Gastrocnemius medialis (tissue), 4 donors: ENCODE results near the gene SEC24C. TPM values are rescaled to one million over a fixed set of nuclear protein-coding genes. Genes with fewer than 3 reads are reported as not detected.

Source experiments
- ATAC-seq, 2 donors: fragments of 150-250 bp; one replicate each; pipeline ENCODE4 v1.9.1; 2016
- DNase-seq, 2 donors: peaks; one replicate each; pipeline ENCODE4 v3.0.0-alpha.2; 2019
- H3K27ac ChIP-seq, 4 donors: fragments of 200-600 bp; sonication (generic); 1 replicate in 1 of 4; 2 replicates in 3 of 4; pipeline ENCODE4 v1.5.1; 2016 to 2018; ENCODE audit warnings: mild to moderate bottlenecking in 2 of 4, moderate library complexity in 1 of 4
- H3K27me3 ChIP-seq, 3 donors: fragments of 200-600 bp; sonication (generic) in 2 of 3; 1 replicate in 1 of 3; 2 replicates in 2 of 3; pipeline versions ENCODE4 v1.5.1 to v1.6.0; 2016 to 2019; ENCODE audit warnings: mild to moderate bottlenecking in 1 of 3, moderate library complexity in 1 of 3
- H3K36me3 ChIP-seq, 2 donors: fragments of 200-600 bp; sonication (generic) in 1 of 2; one replicate each; pipeline ENCODE4 v1.5.1; 2017 to 2018
- H3K4me1 ChIP-seq, 2 donors: fragments of 200-600 bp; sonication (generic) in 1 of 2; one replicate each; pipeline ENCODE4 v1.5.1; 2016 to 2017; ENCODE audit warnings: mild to moderate bottlenecking in 2 of 2
- H3K4me3 ChIP-seq, 4 donors: fragments of 200-600 bp; sonication (generic) in 3 of 4; 1 replicate in 1 of 4; 2 replicates in 3 of 4; pipeline ENCODE4 v1.5.1; 2016 to 2019; ENCODE audit warnings: mild to moderate bottlenecking in 2 of 4
- H3K9me3 ChIP-seq, 3 donors: fragments of 200-600 bp; sonication (generic) in 2 of 3; 1 replicate in 1 of 3; 2 replicates in 2 of 3; pipeline ENCODE4 v1.5.1; 2016 to 2019
- POLR2A ChIP-seq, 2 donors: fragments of 450-650 bp; IDR thresholded peaks; one replicate each; pipeline ENCODE4 v1.6.1; 2017; ENCODE audit warnings: antibody characterized with exemption in 2 of 2, mild to moderate bottlenecking in 2 of 2, moderate library complexity in 2 of 2
- in situ Hi-C, 4 donors: fragments of 200-750 bp; cut with MboI; loops; one replicate each; pipeline versions ENCODE4 v1.15.0 to v1.8.0; 2017; ENCODE audit warnings: low sequenced_read_pairs in 4 of 4
- intact Hi-C: fragments of 100-400 bp; cut with DNase I; formaldehyde crosslinking; loops from one replicate; pipeline ENCODE4 v1.15.1; 2023; ENCODE audit warnings: low total_unique reads
- total RNA-seq, 4 donors: library from RNA; depleted of rRNA; stranded (reverse); fragments of >200 nt; gene quantifications; one replicate each; pipeline versions ENCODE4 v1.1.0 to v1.2.3, GENCODE V29; 2016
- TF ChIP-seq, protein P1 (sequence below), 5 experiments: fragments of 450-650 bp in 3 of 5; fragments of 200-600 bp in 2 of 5; sonication (generic) in 2 of 5; IDR thresholded peaks in 4 of 5; conservative IDR thresholded peaks in 1 of 5; 1 replicate in 4 of 5; 2 replicates in 1 of 5; pipeline ENCODE4 v1.5.1; 2016 to 2019; ENCODE audit warnings: antibody characterized with exemption in 5 of 5, mild to moderate bottlenecking in 3 of 5, moderate library complexity in 3 of 5

The SEC24C gene
- total RNA-seq, 4 donors from 2014 or later = 43.6 to 90.5 (median 69.6) TPM

DNA sequence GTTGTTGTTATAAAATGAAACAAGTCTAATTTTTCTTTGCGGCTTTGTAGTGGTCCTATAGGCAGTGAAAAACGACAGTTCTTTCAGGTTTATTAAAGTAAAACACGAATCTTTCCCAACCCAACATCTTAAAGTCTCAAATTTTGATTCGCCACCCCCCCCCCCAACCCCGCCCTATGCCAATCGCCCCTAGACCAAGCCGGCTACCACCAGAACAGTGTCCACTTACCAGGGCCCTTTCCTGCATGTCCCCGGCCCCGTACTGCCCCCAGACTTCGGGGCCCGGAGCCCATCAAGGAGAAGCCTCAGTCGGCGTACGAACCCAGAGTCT, 37.3 kb downstream of the SEC24C start:
- peak; percentile 11 to 19 for ATAC-seq
- intact Hi-C loops = no loop called here

DNA sequence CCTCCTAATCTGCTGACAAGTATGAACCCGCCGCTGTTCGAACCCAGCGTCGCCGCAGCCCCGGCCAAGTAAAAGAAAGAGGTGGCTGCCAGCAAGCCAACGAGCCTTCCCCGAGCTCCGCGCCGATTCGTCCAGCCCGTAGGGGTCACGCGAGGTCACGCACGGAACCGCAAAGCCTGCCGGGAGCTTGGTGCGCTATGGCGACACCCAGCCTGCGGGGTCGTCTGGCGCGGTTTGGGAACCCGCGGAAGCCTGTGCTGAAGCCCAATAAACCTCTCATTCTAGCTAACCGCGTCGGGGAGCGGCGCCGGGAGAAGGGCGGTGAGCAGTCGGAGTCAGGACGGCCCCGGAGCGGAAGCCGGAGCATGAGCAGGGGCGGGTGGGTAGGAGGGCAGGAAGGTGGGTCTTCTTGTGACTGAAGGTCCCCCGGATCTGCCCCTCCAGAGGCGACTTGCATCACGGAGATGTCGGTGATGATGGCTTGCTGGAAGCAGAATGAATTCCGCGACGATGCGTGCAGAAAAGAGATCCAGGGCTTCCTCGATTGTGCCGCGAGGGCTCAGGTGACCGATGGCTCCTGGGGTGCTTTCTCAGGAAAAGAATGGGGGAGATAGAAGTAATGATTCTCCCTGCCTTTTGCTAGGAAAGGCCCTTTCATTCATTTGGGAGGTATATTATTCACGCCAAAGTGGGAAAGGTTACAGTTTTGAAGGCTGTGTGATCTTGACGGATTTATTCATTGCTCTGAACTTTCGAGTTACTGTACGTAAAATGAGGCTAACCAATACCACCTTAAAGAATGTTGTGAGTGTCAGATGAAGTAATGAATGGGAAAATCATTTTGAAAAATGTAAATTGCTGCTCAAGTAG, 37.9 kb downstream of the SEC24C start, which contains the start of gene CHCHD1:
Gene CHCHD1 (plus strand): TSS at position 170 of the 870 bp plus-strand sequence. CDS start 28 bp downstream, at position 198.
- TF ChIP-seq, protein P1, sequence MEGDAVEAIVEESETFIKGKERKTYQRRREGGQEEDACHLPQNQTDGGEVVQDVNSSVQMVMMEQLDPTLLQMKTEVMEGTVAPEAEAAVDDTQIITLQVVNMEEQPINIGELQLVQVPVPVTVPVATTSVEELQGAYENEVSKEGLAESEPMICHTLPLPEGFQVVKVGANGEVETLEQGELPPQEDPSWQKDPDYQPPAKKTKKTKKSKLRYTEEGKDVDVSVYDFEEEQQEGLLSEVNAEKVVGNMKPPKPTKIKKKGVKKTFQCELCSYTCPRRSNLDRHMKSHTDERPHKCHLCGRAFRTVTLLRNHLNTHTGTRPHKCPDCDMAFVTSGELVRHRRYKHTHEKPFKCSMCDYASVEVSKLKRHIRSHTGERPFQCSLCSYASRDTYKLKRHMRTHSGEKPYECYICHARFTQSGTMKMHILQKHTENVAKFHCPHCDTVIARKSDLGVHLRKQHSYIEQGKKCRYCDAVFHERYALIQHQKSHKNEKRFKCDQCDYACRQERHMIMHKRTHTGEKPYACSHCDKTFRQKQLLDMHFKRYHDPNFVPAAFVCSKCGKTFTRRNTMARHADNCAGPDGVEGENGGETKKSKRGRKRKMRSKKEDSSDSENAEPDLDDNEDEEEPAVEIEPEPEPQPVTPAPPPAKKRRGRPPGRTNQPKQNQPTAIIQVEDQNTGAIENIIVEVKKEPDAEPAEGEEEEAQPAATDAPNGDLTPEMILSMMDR (IDR thresholded peaks at IDR 0.05 in 4 of 5, conservative IDR thresholded peaks at IDR 0.05 in 1 of 5) = no peak
- TF ChIP-seq POLR2A (IDR thresholded peaks at IDR 0.05) = peak; percentile 39 to 70
- in situ Hi-C loops (no loop called here), intact Hi-C loops (no loop called here)
- H3K9me3 ChIP-seq = no peaks in the 10 kb centered on the region
- peak; percentile 58 to 68 for ATAC-seq
- peak; percentile 88 to 90 for DNase-seq
- peak within 1 kb of the TSS; percentile 94 to 100 (median 99) for H3K4me3 ChIP-seq
- peaks cover 0 to 11% of the 10 kb centered on the region in 2 donors for H3K36me3 ChIP-seq
- H3K4me1 ChIP-seq = peaks cover 42 to 51% of the 10 kb centered on the region in 2 donors
- no peaks in the 10 kb centered on the region for H3K27me3 ChIP-seq
- peak within 1 kb of the TSS; percentile 96 to 99 (median 97) for H3K27ac ChIP-seq

More for the DNA sequence above, 37.3 kb downstream of the SEC24C start:
- peak overlapping the region; percentile 94 to 100 (median 99) for H3K4me3 ChIP-seq
- H3K4me1 ChIP-seq = peaks cover 36 to 45% of the 10 kb centered on the region in 2 donors
- H3K27ac ChIP-seq = peak overlapping the region; percentile 96 to 99 (median 97)
- peaks cover 0 to 11% of the 10 kb centered on the region in 2 donors for H3K36me3 ChIP-seq
- H3K27me3 ChIP-seq = no peaks in the 10 kb centered on the region
- in situ Hi-C loops = no loop called here
- no peaks in the 10 kb centered on the region for H3K9me3 ChIP-seq
- no peak for DNase-seq
- TF ChIP-seq POLR2A (IDR thresholded peaks at IDR 0.05) = no peak
- TF ChIP-seq, protein P1 (IDR thresholded peaks at IDR 0.05 in 4 of 5, conservative IDR thresholded peaks at IDR 0.05 in 1 of 5) = no peak

DNA sequence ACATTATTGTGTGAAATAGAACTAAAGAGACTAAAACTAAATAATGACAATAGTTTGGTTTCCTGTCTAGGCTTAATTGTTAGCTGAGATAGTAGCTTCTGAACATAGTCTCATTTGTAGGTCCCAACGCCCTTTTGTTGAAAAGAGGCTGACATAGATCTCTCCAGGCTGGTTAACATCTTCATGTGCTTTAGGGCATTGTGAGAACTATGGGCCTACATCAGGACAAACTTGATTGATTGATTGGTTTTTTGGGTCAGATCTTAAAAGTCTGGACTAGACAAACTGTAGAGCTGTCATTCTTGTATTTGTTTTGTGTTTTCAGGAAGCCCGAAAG, 38.5 kb downstream of the SEC24C start:
- Histone ChIP-seq H3K27me3 (no peaks in the 10 kb centered on the region), H3K9me3 (no peaks in the 10 kb centered on the region), H3K27ac (peak overlapping the region; percentile 96 to 99 (median 97)), H3K4me1 (peaks cover 48 to 57% of the 10 kb centered on the region in 2 donors), H3K4me3 (peak overlapping the region; percentile 94 to 100 (median 99)), H3K36me3 (peaks cover 0 to 11% of the 10 kb centered on the region in 2 donors)
- ATAC-seq = no peak
- intact Hi-C loops (no loop called here), in situ Hi-C loops (no loop called here)
- no peak for DNase-seq
- TF ChIP-seq, protein P1 (IDR thresholded peaks at IDR 0.05 in 4 of 5, conservative IDR thresholded peaks at IDR 0.05 in 1 of 5) = no peak
- no peak for TF ChIP-seq POLR2A (IDR thresholded peaks at IDR 0.05)

DNA sequence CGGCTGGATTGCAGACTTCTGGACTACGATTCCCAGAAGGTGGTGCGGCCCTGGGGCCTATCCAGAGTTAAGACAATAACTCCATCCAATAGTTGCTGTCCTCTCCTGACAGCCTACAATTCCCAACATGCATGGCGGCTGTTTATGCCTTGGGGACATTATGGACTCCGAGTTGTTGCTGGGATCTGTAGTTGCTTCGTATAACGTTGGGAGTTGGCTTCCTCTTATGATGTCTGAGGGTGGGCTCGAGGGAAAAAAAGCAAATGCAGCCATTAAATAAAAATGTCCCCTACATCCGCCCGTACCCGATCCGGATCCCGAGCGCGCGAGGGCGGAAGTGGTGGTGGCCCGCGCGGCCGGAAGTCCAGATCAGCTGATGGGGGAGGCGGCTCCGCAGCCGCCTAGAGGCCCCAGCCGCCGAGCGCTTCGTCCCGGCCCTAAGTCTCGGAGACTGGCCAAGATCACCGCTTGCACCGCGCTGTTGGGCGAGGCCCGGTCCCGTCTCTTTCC, 41.1 kb downstream of the SEC24C start, which contains the start of gene ZSWIM8:
Gene ZSWIM8 (plus strand): TSS at position 396 of the 510 bp plus-strand sequence. CDS start 273 bp downstream, outside the sequence.
- Histone ChIP-seq H3K36me3 (peaks cover 0 to 17% of the 10 kb centered on the region in 2 donors), H3K4me1 (peaks cover 53 to 62% of the 10 kb centered on the region in 2 donors), H3K27ac (peak within 1 kb of the TSS; percentile 80 to 95 (median 90)), H3K4me3 (peak within 1 kb of the TSS; percentile 73 to 93 (median 86)), H3K9me3 (no peaks in the 10 kb centered on the region), H3K27me3 (no peaks in the 10 kb centered on the region)
- intact Hi-C loops = loop anchor here (1.0 to 5.0 kb wide), 3 partner anchors 26 to 92 kb away; partner anchors contain the start of genes NDST2 and SEC24C
- TF ChIP-seq POLR2A (IDR thresholded peaks at IDR 0.05) = peak; percentile 85 to 92
- TF ChIP-seq, protein P1 (IDR thresholded peaks at IDR 0.05 in 4 of 5, conservative IDR thresholded peaks at IDR 0.05 in 1 of 5) = peak in 1 of 5 experiments; percentile 25
- in situ Hi-C loops = no loop called here
- DNase-seq (peak; percentile 89 to 91), ATAC-seq (peak; percentile 93 to 94)
